Measurements from ENCODE around the gene SPCS3. TPM values are rescaled to one million over a fixed set of nuclear protein-coding genes. Genes with fewer than 3 reads are reported as not detected.

Gene SPCS3
- total RNA-seq, 1 donor from 2014 or later, result 110 TPM

DNA sequence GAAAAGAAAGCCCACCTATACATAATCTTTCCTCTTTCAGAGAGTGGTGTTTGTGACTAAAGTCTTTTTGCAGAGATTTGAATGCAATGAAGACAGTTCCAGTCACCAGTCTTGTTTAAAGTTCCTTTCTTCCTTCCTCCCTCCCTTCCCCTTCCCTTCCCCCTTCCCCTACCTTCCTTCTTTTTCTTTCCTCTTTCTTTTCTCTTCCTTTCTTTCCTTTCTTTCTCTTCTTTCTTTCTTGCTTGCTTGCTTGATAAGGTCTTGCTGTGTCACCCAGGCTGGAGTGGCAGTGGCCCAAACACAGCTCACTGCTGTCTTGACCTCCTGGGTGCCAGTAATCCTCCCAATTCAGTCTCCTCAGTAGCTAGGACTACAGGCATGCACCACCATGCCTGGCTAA, 31.7 kb upstream of the SPCS3 start:
- ChIA-PET CTCF (no interaction called here), POLR2A (no interaction called here)
- Mint-ChIP-seq H3K4me1 (no peaks in the 10 kb centered on the region), H3K27me3 (no peaks in the 10 kb centered on the region), H3K36me3 (ENCODE audit: low read depth) (no peaks in the 10 kb centered on the region), H3K27ac (no peak overlapping the region), H3K9me3 (no peaks in the 10 kb centered on the region), H3K4me3 (no peak overlapping the region)
- DNase-seq, result no peak
- intact Hi-C loops (cut with micrococcal nuclease), result no loop called here
- TF ChIP-seq, protein P1, sequence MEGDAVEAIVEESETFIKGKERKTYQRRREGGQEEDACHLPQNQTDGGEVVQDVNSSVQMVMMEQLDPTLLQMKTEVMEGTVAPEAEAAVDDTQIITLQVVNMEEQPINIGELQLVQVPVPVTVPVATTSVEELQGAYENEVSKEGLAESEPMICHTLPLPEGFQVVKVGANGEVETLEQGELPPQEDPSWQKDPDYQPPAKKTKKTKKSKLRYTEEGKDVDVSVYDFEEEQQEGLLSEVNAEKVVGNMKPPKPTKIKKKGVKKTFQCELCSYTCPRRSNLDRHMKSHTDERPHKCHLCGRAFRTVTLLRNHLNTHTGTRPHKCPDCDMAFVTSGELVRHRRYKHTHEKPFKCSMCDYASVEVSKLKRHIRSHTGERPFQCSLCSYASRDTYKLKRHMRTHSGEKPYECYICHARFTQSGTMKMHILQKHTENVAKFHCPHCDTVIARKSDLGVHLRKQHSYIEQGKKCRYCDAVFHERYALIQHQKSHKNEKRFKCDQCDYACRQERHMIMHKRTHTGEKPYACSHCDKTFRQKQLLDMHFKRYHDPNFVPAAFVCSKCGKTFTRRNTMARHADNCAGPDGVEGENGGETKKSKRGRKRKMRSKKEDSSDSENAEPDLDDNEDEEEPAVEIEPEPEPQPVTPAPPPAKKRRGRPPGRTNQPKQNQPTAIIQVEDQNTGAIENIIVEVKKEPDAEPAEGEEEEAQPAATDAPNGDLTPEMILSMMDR (IDR thresholded peaks at IDR 0.05), result no peak
- no peak for ATAC-seq (ENCODE audit: low read depth)

DNA sequence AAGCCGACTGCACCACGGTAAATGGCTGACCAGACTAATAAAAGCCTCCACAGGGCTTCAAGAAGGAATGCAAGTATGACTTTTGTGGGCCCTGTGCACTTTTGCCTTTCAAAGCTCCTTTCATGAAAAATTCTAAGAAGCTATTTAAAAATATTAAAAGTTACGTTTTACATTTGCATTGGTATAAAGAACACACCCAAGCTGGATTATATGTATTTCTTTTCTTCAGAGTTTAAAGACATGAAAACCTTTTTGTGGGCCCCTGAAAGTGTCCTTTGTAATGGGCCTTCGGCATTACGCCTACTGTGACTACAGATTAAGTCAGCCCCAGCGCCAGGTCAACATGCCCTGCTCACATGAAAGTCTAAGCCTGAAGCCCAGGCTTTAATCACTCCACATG, 30.2 kb upstream of the SPCS3 start:
- Mint-ChIP-seq H3K9me3 (no peaks in the 10 kb centered on the region), H3K4me1 (no peaks in the 10 kb centered on the region), H3K4me3 (no peak overlapping the region), H3K36me3 (ENCODE audit: low read depth) (no peaks in the 10 kb centered on the region), H3K27ac (no peak overlapping the region), H3K27me3 (no peaks in the 10 kb centered on the region)
- CTCF ChIA-PET, result no interaction called here
- ATAC-seq (ENCODE audit: low read depth), result no peak
- no peak for DNase-seq
- TF ChIP-seq, protein P1 (IDR thresholded peaks at IDR 0.05), result no peak
- POLR2A ChIA-PET, result no interaction called here
- intact Hi-C loops (cut with micrococcal nuclease), result no loop called here

DNA sequence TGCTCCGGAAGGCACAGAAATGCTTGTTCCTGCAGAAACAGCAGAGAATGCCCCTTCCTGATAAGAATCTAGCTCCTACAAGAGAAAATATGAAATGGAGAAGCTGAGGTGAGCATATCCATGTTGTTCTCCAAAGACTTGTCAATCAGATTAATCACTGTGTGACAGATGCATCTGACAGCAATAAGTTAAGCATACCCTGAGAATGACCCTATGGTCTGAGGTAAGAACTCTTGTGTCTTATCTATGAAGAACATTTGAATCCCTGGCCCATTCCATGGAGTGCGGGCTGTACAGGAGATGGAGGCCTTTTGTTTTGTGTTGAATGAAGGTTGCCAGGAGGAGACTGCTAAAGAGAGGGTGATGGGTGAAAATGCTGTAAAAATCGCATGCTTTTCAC, 29.2 kb upstream of the SPCS3 start:
- TF ChIP-seq, protein P1 (IDR thresholded peaks at IDR 0.05), result no peak
- ATAC-seq (ENCODE audit: low read depth), result no peak
- no peaks in the 10 kb centered on the region for H3K36me3 Mint-ChIP-seq (ENCODE audit: low read depth)
- no peak overlapping the region for H3K4me3 Mint-ChIP-seq
- H3K4me1 Mint-ChIP-seq, result no peaks in the 10 kb centered on the region
- H3K27me3 Mint-ChIP-seq, result no peaks in the 10 kb centered on the region
- DNase-seq, result no peak
- no peaks in the 10 kb centered on the region for H3K9me3 Mint-ChIP-seq
- H3K27ac Mint-ChIP-seq, result no peak overlapping the region
- ChIA-PET CTCF (no interaction called here), POLR2A (no interaction called here)
- intact Hi-C loops (cut with micrococcal nuclease), result no loop called here

DNA sequence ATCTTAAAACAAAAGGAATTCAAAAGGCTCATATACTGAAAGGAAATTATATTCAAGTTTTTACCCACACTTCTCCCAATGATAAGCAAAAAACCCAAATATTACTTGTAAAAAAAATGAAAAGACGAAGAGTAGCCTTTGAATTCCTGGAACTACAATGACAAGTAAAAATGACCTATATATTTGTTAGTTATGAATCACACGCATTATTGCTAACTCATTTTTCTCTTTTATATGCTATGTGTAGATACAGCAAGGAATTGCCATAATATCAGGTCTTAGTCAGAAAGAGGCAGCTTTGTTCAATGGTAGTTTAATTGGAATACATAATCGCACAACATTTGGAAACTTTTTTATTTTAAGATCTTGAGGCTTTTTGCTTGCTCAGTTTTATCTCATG, 28.0 kb upstream of the SPCS3 start:
- ATAC-seq (ENCODE audit: low read depth) (no peak), DNase-seq (no peak)
- TF ChIP-seq, protein P1 (IDR thresholded peaks at IDR 0.05), result no peak
- H3K27ac Mint-ChIP-seq, result no peak overlapping the region
- H3K4me3 Mint-ChIP-seq, result no peak overlapping the region
- no peaks in the 10 kb centered on the region for H3K9me3 Mint-ChIP-seq
- ChIA-PET POLR2A (no interaction called here), CTCF (no interaction called here)
- intact Hi-C loops (cut with micrococcal nuclease), result no loop called here
- no peaks in the 10 kb centered on the region for H3K4me1 Mint-ChIP-seq
- no peaks in the 10 kb centered on the region for H3K36me3 Mint-ChIP-seq (ENCODE audit: low read depth)
- H3K27me3 Mint-ChIP-seq, result no peaks in the 10 kb centered on the region

DNA sequence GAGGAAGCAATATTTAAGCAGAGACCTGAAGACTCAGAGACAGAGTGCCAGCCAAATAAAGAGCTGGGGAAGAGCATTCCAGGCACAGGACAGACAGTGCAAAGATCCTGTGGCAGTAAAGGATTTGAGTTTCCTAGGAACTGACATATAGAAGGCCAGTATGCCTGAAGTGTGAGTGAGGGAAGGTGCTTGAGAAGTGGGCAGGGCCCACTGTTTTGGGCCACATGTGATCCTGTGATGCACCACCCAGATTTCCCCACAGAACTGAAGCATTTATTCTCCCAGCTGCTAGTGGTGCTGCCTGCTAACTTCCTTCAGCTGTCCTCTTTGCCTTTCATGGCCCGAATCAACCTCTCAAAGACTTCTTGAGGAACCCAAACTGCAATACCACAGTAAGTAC, 26.8 kb upstream of the SPCS3 start:
- DNase-seq, result no peak
- Mint-ChIP-seq H3K27me3 (no peaks in the 10 kb centered on the region), H3K4me3 (no peak overlapping the region), H3K27ac (no peak overlapping the region), H3K4me1 (no peaks in the 10 kb centered on the region), H3K9me3 (no peaks in the 10 kb centered on the region), H3K36me3 (ENCODE audit: low read depth) (no peaks in the 10 kb centered on the region)
- ATAC-seq (ENCODE audit: low read depth), result no peak
- intact Hi-C loops (cut with micrococcal nuclease), result no loop called here
- TF ChIP-seq, protein P1 (IDR thresholded peaks at IDR 0.05), result no peak
- ChIA-PET CTCF (no interaction called here), POLR2A (no interaction called here)
